ENCODE data around the gene MLLT1.

DNA sequence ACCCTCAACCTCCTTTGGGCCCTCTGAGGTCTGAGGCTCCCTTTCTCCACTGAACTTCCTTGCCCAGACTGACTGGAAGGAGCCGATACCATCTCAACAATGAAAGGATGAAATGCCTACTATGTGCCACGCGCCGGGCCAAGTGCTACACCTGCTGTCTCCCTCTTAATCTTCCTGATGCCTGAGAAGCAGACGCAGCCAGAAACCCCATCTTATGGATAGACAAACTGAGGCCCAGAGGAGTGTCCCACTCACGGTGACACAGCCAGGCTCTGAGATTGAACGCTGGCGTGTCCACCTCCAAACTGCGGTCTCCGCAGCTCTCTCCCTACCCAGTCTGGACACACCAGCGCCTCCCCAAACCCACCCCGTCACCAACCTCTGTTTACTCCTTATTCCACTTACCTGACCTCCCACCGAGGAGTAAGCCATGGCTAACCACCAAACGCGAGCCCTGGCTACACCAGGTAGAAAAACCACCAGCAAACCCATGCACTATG lies 20.9 kb downstream of the MLLT1 start:
- TF ChIP-seq POLR2A (IDR thresholded peaks at IDR 0.05): no peak
- TF ChIP-seq, protein P1, sequence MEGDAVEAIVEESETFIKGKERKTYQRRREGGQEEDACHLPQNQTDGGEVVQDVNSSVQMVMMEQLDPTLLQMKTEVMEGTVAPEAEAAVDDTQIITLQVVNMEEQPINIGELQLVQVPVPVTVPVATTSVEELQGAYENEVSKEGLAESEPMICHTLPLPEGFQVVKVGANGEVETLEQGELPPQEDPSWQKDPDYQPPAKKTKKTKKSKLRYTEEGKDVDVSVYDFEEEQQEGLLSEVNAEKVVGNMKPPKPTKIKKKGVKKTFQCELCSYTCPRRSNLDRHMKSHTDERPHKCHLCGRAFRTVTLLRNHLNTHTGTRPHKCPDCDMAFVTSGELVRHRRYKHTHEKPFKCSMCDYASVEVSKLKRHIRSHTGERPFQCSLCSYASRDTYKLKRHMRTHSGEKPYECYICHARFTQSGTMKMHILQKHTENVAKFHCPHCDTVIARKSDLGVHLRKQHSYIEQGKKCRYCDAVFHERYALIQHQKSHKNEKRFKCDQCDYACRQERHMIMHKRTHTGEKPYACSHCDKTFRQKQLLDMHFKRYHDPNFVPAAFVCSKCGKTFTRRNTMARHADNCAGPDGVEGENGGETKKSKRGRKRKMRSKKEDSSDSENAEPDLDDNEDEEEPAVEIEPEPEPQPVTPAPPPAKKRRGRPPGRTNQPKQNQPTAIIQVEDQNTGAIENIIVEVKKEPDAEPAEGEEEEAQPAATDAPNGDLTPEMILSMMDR (IDR thresholded peaks at IDR 0.05 in 4 of 5, conservative IDR thresholded peaks at IDR 0.05 in 1 of 5): no peak

Data from gastrocnemius medialis (tissue), 4 donors.